Stimulated activated CD4-positive, alpha-beta T cell treated with anti-CD3 and anti-CD28 coated beads, Interleukin-4, amount 100 ng/mL, for 48 hours (primary cell): ENCODE data around the gene PHACTR2.
"Not testable (repeated sequence)": the region's sequence is repeated elsewhere in the genome, so short reads cannot be mapped to it uniquely, and the experiment has no call there.

Source experiments
- DNase-seq, 2 donors: peaks; one replicate each; pipeline ENCODE4 v3.0.0-alpha.2; 2020; ENCODE audit warnings: low read depth in 2 of 2

Gene PHACTR2

GRCh38 chr6:143698759-143699429, 21.1 kb downstream of the PHACTR2 start:
- DNase-seq, result no peak

GRCh38 chr6:143699430-143699825, 21.7 kb downstream of the PHACTR2 start:
- DNase-seq, result no peak

GRCh38 chr6:143700684-143701348, 23.1 kb downstream of the PHACTR2 start:
- no peak for DNase-seq

- DNase-seq, result no peak
Observed at GRCh38 chr6:143701349-143702234, 23.8 kb downstream of the PHACTR2 start.

- DNase-seq, result no peak
Observed at GRCh38 chr6:143705569-143705968, 27.8 kb downstream of the PHACTR2 start.

GRCh38 chr6:143707697-143708096, 29.9 kb downstream of the PHACTR2 start:
- DNase-seq, result no peak

- DNase-seq, result no peak
Observed at GRCh38 chr6:143708889-143709288, 31.1 kb downstream of the PHACTR2 start.

- DNase-seq, result no peak
Observed at GRCh38 chr6:143711714-143712113, 33.9 kb downstream of the PHACTR2 start.

- DNase-seq, result no peak
Observed at GRCh38 chr6:143718472-143718871, 40.7 kb downstream of the PHACTR2 start.

- no peak for DNase-seq
Observed at GRCh38 chr6:143721642-143722041, 43.9 kb downstream of the PHACTR2 start.

GRCh38 chr6:143724876-143725275, 47.1 kb downstream of the PHACTR2 start:
- DNase-seq, result no peak

GRCh38 chr6:143726015-143726647, 48.4 kb downstream of the PHACTR2 start:
- DNase-seq, result no peak

- DNase-seq, result no peak
Observed at GRCh38 chr6:143727035-143727434, 49.3 kb downstream of the PHACTR2 start.

GRCh38 chr6:143731789-143732188, 54.0 kb downstream of the PHACTR2 start:
- no peak for DNase-seq

- no peak for DNase-seq
Observed at GRCh38 chr6:143732536-143732935, 54.8 kb downstream of the PHACTR2 start.

GRCh38 chr6:143733510-143733909, 55.7 kb downstream of the PHACTR2 start:
- DNase-seq, result no peak

GRCh38 chr6:143734641-143735063, 56.9 kb downstream of the PHACTR2 start:
- DNase-seq, result no peak

GRCh38 chr6:143738072-143738690, 60.4 kb downstream of the PHACTR2 start:
- DNase-seq, result not testable (repeated sequence)

- no peak for DNase-seq
Observed at GRCh38 chr6:143739341-143739851, 61.6 kb downstream of the PHACTR2 start.

GRCh38 chr6:143740213-143740612, 62.4 kb downstream of the PHACTR2 start:
- no peak for DNase-seq

GRCh38 chr6:143741480-143741879, 63.7 kb downstream of the PHACTR2 start:
- DNase-seq, result no peak
